IMR-90 (cell line): Measurements from ENCODE around the gene APOH. TPM values are rescaled to one million over a fixed set of nuclear protein-coding genes. Genes with fewer than 3 reads are reported as not detected.

Experiments used
- ATAC-seq: fragments of 200-7000 bp; cut with Tn5 transposase; 2 replicates; pipeline ENCODE4 v1.9.1; 2020; ENCODE audit warnings: low read depth, mild to moderate bottlenecking, moderate library complexity
- BruUV-seq: library from RNA; stranded (reverse); fragments of 400-500 nt; replicated peaks from 2 replicates; lab custom pipeline; 2021; lab: Mats Ljungman, UMichigan
- CTCF ChIA-PET: fragments of 300-600 bp; formaldehyde crosslinking; extraction: SDS; loops from one replicate; lab custom pipeline; 2021; ENCODE audit warnings: antibody characterized with exemption; lab: Yijun Ruan, JAX
- POLR2A ChIA-PET: fragments of 300-600 bp; sonication (Branson Sonifier 250); formaldehyde crosslinking; loops from one replicate; lab custom pipeline; 2022; ENCODE audit warnings: antibody characterized with exemption; ENCODE audit not compliant: unreplicated experiment; lab: Charles Lee
- DNase-seq: peaks from one replicate; pipeline ENCODE4 v3.0.0; 2013
- H2AFZ ChIP-seq: replicated peaks from 2 replicates; pipeline ENCODE3; 2013; ENCODE audit warnings: low read length, mild to moderate bottlenecking; ENCODE audit not compliant: poor library complexity
- H2AK5ac ChIP-seq: 2 replicates; pipeline ENCODE4 v1.6.1; 2013; ENCODE audit warnings: low read depth, low read length, inconsistent platforms
- H2AK9ac ChIP-seq: replicated peaks from 2 replicates; pipeline ENCODE3; 2013; ENCODE audit warnings: mild to moderate bottlenecking, low read depth, low read length, moderate library complexity; ENCODE audit not compliant: poor library complexity
- H2BK120ac ChIP-seq: 2 replicates; pipeline ENCODE4 v1.6.1; 2013; ENCODE audit warnings: low read depth, low read length, inconsistent platforms
- H2BK15ac ChIP-seq: 3 replicates; pipeline ENCODE4 v1.6.1; 2013; ENCODE audit warnings: low read depth, low read length, inconsistent platforms
- H2BK20ac ChIP-seq: 2 replicates; pipeline ENCODE4 v1.6.1; 2013; ENCODE audit warnings: low read depth, mild to moderate bottlenecking, inconsistent platforms, low read length, moderate library complexity
- H2BK5ac ChIP-seq: 2 replicates; pipeline ENCODE4 v1.6.1; 2013; ENCODE audit warnings: mild to moderate bottlenecking, low read depth, low read length, inconsistent platforms; ENCODE audit not compliant: poor library complexity, severe bottlenecking
- H3K14ac ChIP-seq: replicated peaks from 2 replicates; pipeline ENCODE4 v1.6.1; 2013; ENCODE audit warnings: low read depth, low read length, inconsistent platforms
- H3K18ac ChIP-seq: 2 replicates; pipeline ENCODE4 v1.6.1; 2013; ENCODE audit warnings: low read depth, low read length, control low read depth
- H3K23ac ChIP-seq: 2 replicates; pipeline ENCODE4 v1.6.1; 2013; ENCODE audit warnings: low read depth, low read length, inconsistent platforms
- H3K27ac ChIP-seq: 2 replicates; pipeline ENCODE4 v1.5.1; 2013; ENCODE audit warnings: mild to moderate bottlenecking, control low read depth, low read length; ENCODE audit not compliant: insufficient read depth
- H3K27me3 ChIP-seq: 2 replicates; pipeline ENCODE4 v1.6.1; 2013; ENCODE audit warnings: low read length; ENCODE audit not compliant: control insufficient read depth, insufficient read depth
- H3K36me3 ChIP-seq: 2 replicates; pipeline ENCODE4 v1.6.1; 2013; ENCODE audit warnings: low read length, mixed read lengths; ENCODE audit not compliant: control insufficient read depth, insufficient read depth
- H3K4ac ChIP-seq: 2 replicates; pipeline ENCODE4 v1.6.1; 2013; ENCODE audit warnings: low read depth, low read length, inconsistent platforms
- H3K4me1 ChIP-seq: 2 replicates; pipeline ENCODE4 v1.6.1; 2013; ENCODE audit warnings: low read length, mixed read lengths; ENCODE audit not compliant: control insufficient read depth, insufficient read depth
- H3K4me2 ChIP-seq: 2 replicates; pipeline ENCODE4 v1.6.1; 2013; ENCODE audit warnings: low read depth, mild to moderate bottlenecking, control low read depth, low read length, moderate library complexity
- H3K4me3 ChIP-seq: 2 replicates; pipeline ENCODE4 v1.5.1; 2013; ENCODE audit warnings: low read depth, mild to moderate bottlenecking, control low read depth, low read length, moderate library complexity; ENCODE audit not compliant: insufficient read depth
- H3K56ac ChIP-seq: 2 replicates; pipeline ENCODE4 v1.6.1; 2013; ENCODE audit warnings: low read length, inconsistent platforms; ENCODE audit not compliant: insufficient read depth; ENCODE audit errors: extremely low read depth
- H3K79me1 ChIP-seq, 2 experiments: 2 replicates each; pipeline ENCODE4 v1.6.1; 2013; ENCODE audit warnings: low read length in 2 of 2, inconsistent platforms in 1 of 2, low read depth in 1 of 2
- H3K9ac ChIP-seq: 2 replicates; pipeline ENCODE4 v1.6.1; 2013; ENCODE audit warnings: low read depth, low read length, control low read depth
- H3K9me1 ChIP-seq: 2 replicates; pipeline ENCODE4 v1.6.1; 2013; ENCODE audit warnings: low read length, inconsistent platforms; ENCODE audit not compliant: insufficient read depth
- H3K9me3 ChIP-seq: 2 replicates; pipeline ENCODE4 v1.6.1; 2013; ENCODE audit warnings: low read length; ENCODE audit not compliant: control insufficient read depth, insufficient read depth
- H4K20me1 ChIP-seq: 2 replicates; pipeline ENCODE4 v1.6.1; 2013; ENCODE audit warnings: low read length, inconsistent platforms; ENCODE audit not compliant: insufficient read depth
- H4K5ac ChIP-seq: 2 replicates; pipeline ENCODE4 v1.6.1; 2013; ENCODE audit warnings: mild to moderate bottlenecking, low read depth, low read length, control low read depth
- H4K8ac ChIP-seq, 2 experiments: 2 replicates each; pipeline ENCODE4 v1.6.1; 2013; ENCODE audit warnings: low read depth in 2 of 2, low read length in 2 of 2, control low read depth in 1 of 2, inconsistent platforms in 1 of 2
- H4K91ac ChIP-seq: 2 replicates; pipeline ENCODE4 v1.6.1; 2013; ENCODE audit warnings: low read depth, low read length, inconsistent platforms; ENCODE audit not compliant: insufficient read depth
- BHLHE40 ChIP-seq: fragments of 150-350 bp; IDR thresholded peaks from 2 replicates; pipeline ENCODE4 v1.6.1; 2016; ENCODE audit warnings: mild to moderate bottlenecking, low read depth, low read length
- CEBPB ChIP-seq: IDR thresholded peaks from 2 replicates; pipeline ENCODE4 v1.6.1; 2012; ENCODE audit warnings: low read depth, low read length, improper control_type of control experiment
- CHD1 ChIP-seq: IDR thresholded peaks from 2 replicates; pipeline ENCODE4 v1.6.1; 2012; ENCODE audit warnings: low read depth, low read length, improper control_type of control experiment
- ELK1 ChIP-seq: fragments of 150-350 bp; IDR thresholded peaks from 2 replicates; pipeline ENCODE4 v1.6.1; 2016; ENCODE audit warnings: low read depth, mild to moderate bottlenecking, low read length, moderate library complexity, borderline replicate concordance
- MAFK ChIP-seq: IDR thresholded peaks from 2 replicates; pipeline ENCODE4 v1.6.1; 2012; ENCODE audit warnings: low read depth, low read length, improper control_type of control experiment
- MAZ ChIP-seq: IDR thresholded peaks from 2 replicates; pipeline ENCODE4 v1.6.1; 2012; ENCODE audit warnings: low read depth, mild to moderate bottlenecking, low read length, improper control_type of control experiment, moderate library complexity, borderline replicate concordance
- MXI1 ChIP-seq: IDR thresholded peaks from 2 replicates; pipeline ENCODE4 v1.6.1; 2012; ENCODE audit warnings: low read depth, mild to moderate bottlenecking, low read length, moderate library complexity, borderline replicate concordance
- NFE2L2 ChIP-seq: fragments of 150-350 bp; IDR thresholded peaks from 2 replicates; pipeline ENCODE4 v1.6.1; 2016; ENCODE audit warnings: low read depth, mild to moderate bottlenecking, low read length
- POLR2A ChIP-seq: IDR thresholded peaks from 2 replicates; pipeline ENCODE4 v1.6.1; 2012; ENCODE audit warnings: mild to moderate bottlenecking, low read depth, low read length
- RCOR1 ChIP-seq: IDR thresholded peaks from 2 replicates; pipeline ENCODE4 v1.6.1; 2012; ENCODE audit warnings: mild to moderate bottlenecking, low read length, improper control_type of control experiment; ENCODE audit not compliant: insufficient replicate concordance
- RFX5 ChIP-seq: IDR thresholded peaks from 2 replicates; pipeline ENCODE4 v1.8.0; 2012; ENCODE audit warnings: low read depth, mild to moderate bottlenecking, low read length, moderate library complexity
- SMC3 ChIP-seq: fragments of 150-350 bp; IDR thresholded peaks from 2 replicates; pipeline ENCODE4 v1.6.1; 2016; ENCODE audit warnings: low read depth, mild to moderate bottlenecking, antibody characterized with exemption, low read length, moderate library complexity
- dilution Hi-C: fragments of 300-500 bp; cut with HindIII; formaldehyde crosslinking; loops from one replicate; pipeline ENCODE4 v1.14.3; 2018; ENCODE audit warnings: low sequenced_read_pairs; ENCODE audit not compliant: unreplicated experiment
- in situ Hi-C: fragments of 300-500 bp; cut with MboI; formaldehyde crosslinking; loops from 3 replicates; pipeline ENCODE4 v1.14.3; 2019; ENCODE audit warnings: low sequenced_read_pairs, inconsistent platforms, mixed read lengths
- intact Hi-C: fragments of 100-400 bp; cut with micrococcal nuclease; formaldehyde crosslinking; loops from 2 replicates; pipeline ENCODE4 v1.10.0; 2022
- polyA plus RNA-seq, 3 experiments: library from polyadenylated mRNA; depleted of rRNA; stranded (reverse); fragments of >200 nt; gene quantifications; 2 replicates each; pipeline ENCODE4 v1.2.3, GENCODE V29; 2012; ENCODE audit warnings: low replicate concordance in 1 of 3
- total RNA-seq: library from RNA; depleted of rRNA; stranded (reverse); fragments of >200 nt; gene quantifications from 2 replicates; pipeline ENCODE4 v1.2.3, GENCODE V29; 2012
- TF ChIP-seq, protein P1 (sequence below): fragments of 150-350 bp; IDR thresholded peaks from 2 replicates; pipeline ENCODE4 v1.6.1; 2017; ENCODE audit warnings: mild to moderate bottlenecking, antibody characterized with exemption, low read length, low read depth
- TF ChIP-seq, protein P2 (sequence below): conservative IDR thresholded peaks from 2 replicates; pipeline ENCODE4 v1.5.1; 2012; ENCODE audit warnings: mild to moderate bottlenecking, low read depth, low read length, improper control_type of control experiment

Gene APOH
- total and polyA plus RNA-seq, 2 of the 4 experiments (the other 2 are of a cell fraction) = not detected

DNA sequence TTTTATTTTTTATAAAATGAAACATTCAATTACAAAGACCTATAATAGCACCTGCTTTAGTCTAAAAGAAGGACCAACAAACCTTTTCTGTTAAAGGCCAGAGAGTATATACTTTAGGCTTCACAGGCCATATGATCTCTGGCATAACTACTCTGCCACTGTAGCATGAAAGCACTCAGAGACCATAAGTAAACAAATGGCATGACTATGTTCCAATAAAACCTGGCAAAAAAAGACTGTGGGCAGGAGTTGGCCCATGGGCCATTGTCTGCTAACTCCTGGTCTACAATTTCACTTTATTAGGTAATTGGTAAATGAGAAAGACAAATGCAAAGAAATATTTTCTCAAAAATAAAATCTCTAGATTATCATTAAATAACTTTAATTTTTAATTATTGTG, 52.2 kb downstream of the APOH start:
- TF ChIP-seq RFX5 (no peak), NFE2L2 (no peak), CEBPB (no peak), SMC3 (no peak), MAFK (no peak), MXI1 (no peak), POLR2A (no peak), ELK1 (no peak), RCOR1 (no peak), MAZ (no peak), CHD1 (no peak), BHLHE40 (no peak)
- TF ChIP-seq, protein P1, sequence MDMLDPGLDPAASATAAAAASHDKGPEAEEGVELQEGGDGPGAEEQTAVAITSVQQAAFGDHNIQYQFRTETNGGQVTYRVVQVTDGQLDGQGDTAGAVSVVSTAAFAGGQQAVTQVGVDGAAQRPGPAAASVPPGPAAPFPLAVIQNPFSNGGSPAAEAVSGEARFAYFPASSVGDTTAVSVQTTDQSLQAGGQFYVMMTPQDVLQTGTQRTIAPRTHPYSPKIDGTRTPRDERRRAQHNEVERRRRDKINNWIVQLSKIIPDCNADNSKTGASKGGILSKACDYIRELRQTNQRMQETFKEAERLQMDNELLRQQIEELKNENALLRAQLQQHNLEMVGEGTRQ = no peak
- TF ChIP-seq, protein P2, sequence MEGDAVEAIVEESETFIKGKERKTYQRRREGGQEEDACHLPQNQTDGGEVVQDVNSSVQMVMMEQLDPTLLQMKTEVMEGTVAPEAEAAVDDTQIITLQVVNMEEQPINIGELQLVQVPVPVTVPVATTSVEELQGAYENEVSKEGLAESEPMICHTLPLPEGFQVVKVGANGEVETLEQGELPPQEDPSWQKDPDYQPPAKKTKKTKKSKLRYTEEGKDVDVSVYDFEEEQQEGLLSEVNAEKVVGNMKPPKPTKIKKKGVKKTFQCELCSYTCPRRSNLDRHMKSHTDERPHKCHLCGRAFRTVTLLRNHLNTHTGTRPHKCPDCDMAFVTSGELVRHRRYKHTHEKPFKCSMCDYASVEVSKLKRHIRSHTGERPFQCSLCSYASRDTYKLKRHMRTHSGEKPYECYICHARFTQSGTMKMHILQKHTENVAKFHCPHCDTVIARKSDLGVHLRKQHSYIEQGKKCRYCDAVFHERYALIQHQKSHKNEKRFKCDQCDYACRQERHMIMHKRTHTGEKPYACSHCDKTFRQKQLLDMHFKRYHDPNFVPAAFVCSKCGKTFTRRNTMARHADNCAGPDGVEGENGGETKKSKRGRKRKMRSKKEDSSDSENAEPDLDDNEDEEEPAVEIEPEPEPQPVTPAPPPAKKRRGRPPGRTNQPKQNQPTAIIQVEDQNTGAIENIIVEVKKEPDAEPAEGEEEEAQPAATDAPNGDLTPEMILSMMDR = no peak
- no peak overlapping the region for H2BK20ac ChIP-seq
- H3K23ac ChIP-seq = no peak overlapping the region
- no peaks in the 10 kb centered on the region for H3K27me3 ChIP-seq
- no peak overlapping the region for H3K27ac ChIP-seq
- no peaks in the 10 kb centered on the region for H3K79me1 ChIP-seq
- H3K4ac ChIP-seq = no peak overlapping the region
- no peaks in the 10 kb centered on the region for H3K9me1 ChIP-seq
- no peaks in the 10 kb centered on the region for H3K9me3 ChIP-seq
- in situ Hi-C loops (no loop called here), intact Hi-C loops (no loop called here), dilution Hi-C loops (no loop called here)
- DNase-seq (no peak), ATAC-seq (no peak)
- H3K9ac ChIP-seq = no peak overlapping the region
- no TSS peak for BruUV-seq
- no peak overlapping the region for H3K4me3 ChIP-seq
- no peak overlapping the region for H4K91ac ChIP-seq
- H4K8ac ChIP-seq = no peak overlapping the region
- H4K20me1 ChIP-seq = no peaks in the 10 kb centered on the region
- no peak overlapping the region for H2AFZ ChIP-seq
- no peak overlapping the region for H3K4me2 ChIP-seq
- POLR2A ChIA-PET = no interaction called here
- H3K14ac ChIP-seq = no peak overlapping the region
- no peak overlapping the region for H3K18ac ChIP-seq
- no peak overlapping the region for H2AK5ac ChIP-seq
- no peaks in the 10 kb centered on the region for H3K36me3 ChIP-seq
- H2BK5ac ChIP-seq = no peak overlapping the region
- H3K4me1 ChIP-seq = no peaks in the 10 kb centered on the region
- no peak overlapping the region for H2BK120ac ChIP-seq
- H2AK9ac ChIP-seq = no peak overlapping the region
- no peak overlapping the region for H4K5ac ChIP-seq
- no peak overlapping the region for H2BK15ac ChIP-seq
- CTCF ChIA-PET = no interaction called here
- no peak overlapping the region for H3K56ac ChIP-seq
